NCI-H1694 (cell line): ENCODE data around the gene BCKDHB.
"Not testable (repeated sequence)": the region's sequence is repeated elsewhere in the genome, so short reads cannot be mapped to it uniquely, and the experiment has no call there.

ENCODE experiments used
- DNase-seq: peaks from one replicate; lab custom pipeline; 2025; lab: John Stamatoyannopoulos, UW

The BCKDHB gene

GRCh38 chr6:80209430-80209829 is 103.0 kb downstream of the BCKDHB start:
- DNase-seq: no peak

DNA sequence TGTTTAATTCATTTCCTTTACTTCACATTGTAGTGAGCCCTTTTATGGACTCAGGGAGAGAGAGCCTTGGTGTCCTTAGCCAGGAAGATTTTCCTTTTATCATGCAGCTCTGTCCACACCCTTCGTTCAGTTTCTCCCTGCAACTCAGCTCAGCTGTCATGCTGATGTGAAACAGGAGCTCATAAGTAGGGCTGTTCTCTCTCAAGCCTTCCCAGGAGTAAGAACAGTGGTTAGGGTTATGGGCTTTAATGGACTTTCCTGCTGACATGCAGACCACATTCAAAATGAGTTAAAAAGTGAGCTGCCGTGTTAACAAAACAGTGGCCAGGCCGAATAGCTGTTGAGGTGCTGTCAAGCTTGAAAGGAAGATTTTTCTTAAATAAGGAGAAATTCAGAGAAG is 104.1 kb downstream of the BCKDHB start:
- DNase-seq: no peak

- DNase-seq: no peak
Measured at GRCh38 chr6:80211286-80211685, 104.8 kb downstream of the BCKDHB start.

DNA sequence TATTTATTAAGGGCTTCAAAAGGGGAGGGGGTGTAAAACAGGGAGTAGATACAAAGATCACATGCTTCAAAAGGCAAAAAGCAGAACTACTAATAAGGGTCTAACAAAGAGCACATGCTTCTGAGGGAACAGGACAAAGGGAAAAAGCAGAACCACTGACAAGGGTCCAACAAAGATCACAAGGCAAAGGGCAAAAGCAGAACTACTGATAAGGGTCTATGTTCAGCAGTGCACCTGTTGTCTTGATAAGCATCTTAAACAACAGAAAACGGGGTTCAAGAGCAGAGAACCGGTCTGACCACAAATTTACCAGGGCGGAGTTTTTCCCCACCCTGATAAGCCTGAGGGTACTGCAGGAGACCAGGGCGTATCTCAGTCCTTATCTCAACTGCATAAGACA is 105.4 kb downstream of the BCKDHB start:
- DNase-seq: not testable (repeated sequence)

- peak; percentile 65 for DNase-seq
Measured at GRCh38 chr6:80214436-80215022, 108.1 kb downstream of the BCKDHB start.

- no peak for DNase-seq
Measured at GRCh38 chr6:80215063-80215462, 108.6 kb downstream of the BCKDHB start.

DNA sequence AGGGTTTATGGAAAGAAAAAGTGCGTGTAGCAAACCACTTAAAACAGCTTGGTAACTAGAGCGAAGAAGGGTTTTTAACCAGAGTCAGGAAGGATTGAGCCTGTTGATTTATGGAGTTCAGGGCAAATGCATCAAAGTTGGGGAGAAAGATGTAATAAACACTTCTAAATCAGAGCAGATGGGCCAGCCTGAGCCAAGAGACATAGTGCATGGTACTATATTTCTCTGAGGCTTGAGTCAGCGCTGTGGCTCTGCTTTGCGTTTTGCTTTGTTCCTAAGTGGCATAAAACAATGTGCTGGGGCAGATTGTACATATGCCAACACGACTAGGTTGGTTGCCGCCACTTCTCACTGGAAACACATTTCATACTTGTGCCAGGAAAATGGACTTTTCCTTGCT is 111.3 kb downstream of the BCKDHB start:
- DNase-seq: no peak

DNA sequence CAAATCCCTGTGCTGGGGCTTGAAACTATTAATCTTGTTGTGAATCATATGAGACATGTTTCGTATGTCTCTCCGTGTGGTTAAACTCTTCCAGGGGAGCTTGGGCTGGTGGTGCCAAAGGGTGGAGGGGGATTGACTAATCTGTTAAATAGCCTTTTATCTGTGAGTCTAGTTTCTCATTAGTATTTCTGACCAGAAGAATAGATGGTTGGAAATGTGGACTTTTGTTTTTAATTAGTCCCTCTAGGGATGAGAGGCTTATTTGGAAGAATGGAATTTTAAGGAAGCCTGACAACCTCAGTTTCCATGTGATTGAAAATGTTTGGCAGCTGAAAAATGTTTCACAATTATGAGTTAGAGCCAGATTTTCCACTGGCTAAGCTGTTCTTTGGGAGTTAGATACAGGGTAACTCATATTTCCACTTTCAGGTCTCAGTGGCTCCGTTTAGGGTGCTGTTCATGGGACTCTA is 117.3 kb downstream of the BCKDHB start:
- DNase-seq: no peak

- DNase-seq: no peak
Measured at GRCh38 chr6:80226151-80226550, 119.7 kb downstream of the BCKDHB start.

DNA sequence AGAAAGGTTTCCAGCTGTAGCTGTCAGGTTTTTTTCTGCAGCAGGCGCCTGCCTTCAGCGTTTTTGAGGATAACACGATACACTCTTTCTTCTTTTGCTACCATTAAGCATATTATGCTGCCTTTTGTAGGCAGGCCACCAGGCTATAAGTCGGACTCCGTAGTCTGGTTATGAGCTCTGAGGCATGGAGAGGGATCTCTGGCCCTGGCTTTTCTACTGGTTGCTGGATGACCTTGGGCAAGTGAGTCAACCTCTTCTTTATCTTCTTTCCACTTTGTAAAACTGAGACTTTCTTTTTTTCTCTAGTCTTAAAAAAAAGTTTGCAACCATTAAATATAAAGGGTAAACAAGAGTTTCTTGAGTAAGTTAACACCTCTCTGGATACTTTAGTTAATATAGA is 120.2 kb downstream of the BCKDHB start:
- no peak for DNase-seq

DNA sequence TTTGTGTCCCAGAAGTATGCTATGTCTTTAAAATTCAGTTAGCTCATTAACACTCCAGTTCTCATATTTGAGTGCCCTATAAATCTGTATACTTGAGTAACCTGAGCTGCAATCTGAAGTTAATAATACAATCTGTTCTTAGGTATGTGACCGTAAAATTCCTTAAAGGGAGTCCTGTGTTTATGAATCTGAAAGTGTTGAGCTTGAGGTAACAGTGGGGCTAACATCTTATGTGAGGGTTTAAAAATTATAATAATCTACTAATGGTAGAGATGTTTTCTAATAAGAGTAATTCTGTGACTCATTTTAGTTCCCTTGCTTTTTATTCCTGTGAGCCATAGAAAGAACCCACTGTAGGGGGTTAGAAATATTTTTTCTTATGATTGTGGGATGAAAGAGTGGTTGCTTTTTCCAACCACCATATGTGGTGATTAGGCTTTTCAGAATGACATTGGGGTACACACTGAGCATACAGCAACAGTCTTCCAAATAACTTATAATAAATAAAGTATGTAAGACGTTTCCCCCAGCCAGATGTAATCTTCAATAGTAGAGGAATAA is 121.2 kb downstream of the BCKDHB start:
- no peak for DNase-seq

DNA sequence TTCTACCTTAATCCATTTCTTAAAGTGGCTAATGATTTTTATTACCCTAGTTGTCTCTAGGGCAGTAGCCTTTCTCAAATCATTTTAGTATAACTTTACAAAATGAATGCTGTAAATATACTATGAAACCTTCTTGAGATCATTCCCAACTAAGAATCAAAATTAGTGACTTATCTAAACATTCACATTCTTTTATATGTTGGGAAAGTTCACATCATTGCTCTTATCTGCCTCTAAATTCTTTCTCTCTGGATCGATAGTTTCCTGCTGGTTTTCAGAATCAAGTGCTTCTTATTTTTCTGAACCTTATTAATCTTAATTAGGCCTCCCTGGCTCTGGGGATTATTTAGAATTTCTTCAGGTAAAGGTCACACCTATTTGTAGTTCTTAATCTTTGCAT is 126.8 kb downstream of the BCKDHB start:
- DNase-seq: no peak

GRCh38 chr6:80233958-80234357 is 127.5 kb downstream of the BCKDHB start:
- DNase-seq: no peak

GRCh38 chr6:80234401-80234800 is 127.9 kb downstream of the BCKDHB start:
- no peak for DNase-seq

GRCh38 chr6:80234908-80235307 is 128.4 kb downstream of the BCKDHB start:
- no peak for DNase-seq

GRCh38 chr6:80235647-80236046 is 129.2 kb downstream of the BCKDHB start:
- DNase-seq: no peak

DNA sequence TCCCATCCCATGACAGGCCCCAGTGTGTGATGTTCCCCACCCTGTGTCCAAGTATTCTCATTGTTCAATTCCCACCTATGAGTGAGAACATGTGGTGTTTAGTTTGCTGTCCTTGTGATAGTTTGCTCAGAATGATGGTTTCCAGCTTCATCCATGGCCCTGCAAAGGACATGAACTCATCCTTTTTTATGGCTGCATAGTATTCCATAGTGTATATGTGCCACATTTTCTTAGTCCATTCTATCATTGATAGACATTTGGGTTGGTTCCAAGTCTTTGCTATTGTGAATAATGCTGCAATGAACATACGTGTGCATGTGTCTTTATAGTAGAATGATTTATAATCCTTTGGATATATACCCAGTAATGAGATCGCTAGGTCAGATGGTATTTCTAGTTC is 132.3 kb downstream of the BCKDHB start:
- DNase-seq: not testable (repeated sequence)

- DNase-seq: no peak
Measured at GRCh38 chr6:80245043-80245442, 138.6 kb downstream of the BCKDHB start.

GRCh38 chr6:80249897-80250296 is 143.4 kb downstream of the BCKDHB start:
- DNase-seq: no peak

GRCh38 chr6:80250391-80250997 is 144.0 kb downstream of the BCKDHB start:
- DNase-seq: no peak

GRCh38 chr6:80251321-80251720 is 144.8 kb downstream of the BCKDHB start:
- DNase-seq: no peak

GRCh38 chr6:80254716-80255115 is 148.2 kb downstream of the BCKDHB start:
- DNase-seq: no peak

GRCh38 chr6:80256691-80257090 is 150.2 kb downstream of the BCKDHB start:
- DNase-seq: no peak

DNA sequence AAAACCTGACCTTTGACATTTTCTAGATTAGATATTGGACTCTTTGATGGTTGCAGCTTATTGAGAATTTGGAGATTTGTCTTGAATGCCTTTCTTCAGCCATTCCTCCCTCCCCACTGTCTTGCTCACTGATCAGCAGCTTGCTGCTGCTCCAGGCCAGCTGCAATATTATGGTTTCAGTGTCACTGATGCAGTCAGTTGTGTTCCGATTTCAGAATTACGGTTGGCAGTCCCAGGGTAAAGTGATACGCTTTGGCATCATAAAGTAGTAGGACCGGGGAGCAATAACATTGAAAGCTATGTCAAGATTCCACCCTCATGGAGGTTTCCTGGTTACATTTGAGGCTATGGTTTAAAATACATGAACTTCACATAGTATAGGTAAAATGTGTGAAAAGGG is 152.6 kb downstream of the BCKDHB start:
- no peak for DNase-seq
